Mucosa of stomach (tissue), 1 donor: ENCODE results near the gene CCDC15.

Experiments used
- H3K27me3 ChIP-seq: one replicate; pipeline ENCODE4 v1.7.0; 2013; ENCODE audit warnings: mild to moderate bottlenecking, low read length; ENCODE audit not compliant: control insufficient read depth, insufficient read depth
- H3K36me3 ChIP-seq: one replicate; pipeline ENCODE4 v1.7.0; 2013; ENCODE audit warnings: low read length; ENCODE audit not compliant: control insufficient read depth, insufficient read depth
- H3K4me1 ChIP-seq: one replicate; pipeline ENCODE4 v1.7.0; 2013; ENCODE audit warnings: mild to moderate bottlenecking, low read length; ENCODE audit not compliant: control insufficient read depth, insufficient read depth
- H3K4me3 ChIP-seq: one replicate; pipeline ENCODE4 v1.7.0; 2013; ENCODE audit warnings: low read length
- H3K9ac ChIP-seq: one replicate; pipeline ENCODE4 v1.7.0; 2013; ENCODE audit warnings: mild to moderate bottlenecking, low read length, moderate library complexity
- H3K9me3 ChIP-seq: one replicate; pipeline ENCODE4 v1.7.0; 2013; ENCODE audit warnings: mild to moderate bottlenecking, low read length, moderate library complexity; ENCODE audit not compliant: control insufficient read depth
- donor health status: Pancreatic carcinoma.

The CCDC15 gene

GRCh38 chr11:125090816-125091215 is 136.8 kb downstream of the CCDC15 start:
- Histone ChIP-seq H3K4me3 (no peak overlapping the region), H3K27me3 (no peaks in the 10 kb centered on the region), H3K4me1 (no peaks in the 10 kb centered on the region), H3K9ac (no peak overlapping the region), H3K36me3 (no peaks in the 10 kb centered on the region), H3K9me3 (no peaks in the 10 kb centered on the region)
